Heart right ventricle (tissue), 16 donors: ENCODE data around the gene GALNT14. TPM values are rescaled to one million over a fixed set of nuclear protein-coding genes. Genes with fewer than 3 reads are reported as not detected.
"Not testable (repeated sequence)": the region's sequence is repeated elsewhere in the genome, so short reads cannot be mapped to it uniquely, and the experiment has no call there.

ENCODE experiments used
- ATAC-seq, 8 donors: fragments of 200-7000 bp; cut with Tn5 transposase; one replicate each; pipeline ENCODE4 v1.9.1; 2020; ENCODE audit warnings: mild to moderate bottlenecking in 8 of 8, moderate library complexity in 8 of 8, moderate number of reproducible peaks in 1 of 8
- DNase-seq, 2 donors: peaks; one replicate each; pipeline ENCODE4 v3.0.0-alpha.2; 2020
- H3K27ac ChIP-seq, 10 donors: fragments of 200-600 bp; sonication (generic) in 2 of 10; one replicate each; pipeline versions ENCODE4 v1.5.0 to v1.8.0; 2020 to 2022; ENCODE audit warnings: mild to moderate bottlenecking in 3 of 10
- H3K27me3 ChIP-seq, 7 donors: fragments of 200-600 bp; one replicate each; pipeline ENCODE4 v1.8.0; 2021 to 2022; ENCODE audit warnings: mild to moderate bottlenecking in 2 of 7
- H3K36me3 ChIP-seq, 9 donors: fragments of 200-600 bp; sonication (generic) in 1 of 9; one replicate each; pipeline versions ENCODE4 v1.5.0 to v1.8.0; 2020 to 2022; ENCODE audit warnings: mild to moderate bottlenecking in 2 of 9
- H3K4me1 ChIP-seq, 9 donors: fragments of 200-600 bp; sonication (generic) in 1 of 9; one replicate each; pipeline versions ENCODE4 v1.5.0 to v1.8.0; 2020 to 2022; ENCODE audit warnings: mild to moderate bottlenecking in 4 of 9
- H3K4me3 ChIP-seq, 10 donors: fragments of 200-600 bp; sonication (generic) in 2 of 10; one replicate each; pipeline versions ENCODE4 v1.5.0 to v1.8.0; 2020 to 2022; ENCODE audit warnings: mild to moderate bottlenecking in 7 of 10, moderate library complexity in 2 of 10
- H3K9me3 ChIP-seq, 11 donors: fragments of 200-600 bp in 10 of 11; sonication (generic) in 2 of 11; one replicate each; pipeline versions ENCODE4 v1.5.0 to v1.8.0; 2013 to 2022; ENCODE audit warnings: mild to moderate bottlenecking in 2 of 11, control low read depth in 1 of 11, moderate library complexity in 1 of 11
- CTCF ChIP-seq, 9 donors: fragments of 200-600 bp; sonication (generic) in 2 of 9; IDR thresholded peaks; one replicate each; pipeline versions ENCODE4 v1.5.0 to v1.8.0; 2021 to 2022; ENCODE audit warnings: antibody characterized with exemption in 9 of 9, mild to moderate bottlenecking in 5 of 9, moderate library complexity in 1 of 9
- WGBS, 2 donors: extraction: QIAGEN DNeasy Blood & Tissue Kit; methylation state at CpG; one replicate each; pipeline ENCODE4 v1.1.7; 2013; ENCODE audit warnings: inconsistent platforms in 1 of 2; 5-methylcytosine and 5-hydroxymethylcytosine counted together
- intact Hi-C, 10 donors: fragments of 100-400 bp; cut with DNase I; formaldehyde crosslinking; loops; one replicate each; pipeline versions ENCODE4 v1.11.1 to v1.14.2; 2022
- polyA plus RNA-seq, 2 donors: library from polyadenylated mRNA; stranded (reverse); fragments of 200-250 nt; gene quantifications; one replicate each; pipeline ENCODE4 v1.2.3, GENCODE V29; 2013
- total RNA-seq, 10 donors: library from RNA; stranded (reverse); fragmentation: NEBNext Ultra II Directional in 3 of 10; extraction: Animal tissue kit (Norgen Biotek cat#: 25700) in 3 of 10; gene quantifications; one replicate each; pipeline versions ENCODE4 v1.2.1 to v1.2.4, GENCODE V29; 2021 to 2023
- donor health status: Arrhythmogenic right ventricular cardiomyopathy.
- donor health status: ischemic (EF 13 %, LVEDD 7.1; RV severe dilation, severe dysfunction).
- donor health status: healthy with polysubstance abuse.
- donor health status: DM: no; HTN: yes; CAD: no.
- donor health status: DM: no; HTN: no; CAD: no.
- donor health status: ischemic (EF 25% LVEDD 6.9; RV normal size, moderate dysfunction).
- donor health status: ischemic (EF 25% LVEDD 5.7; RV mildly dilated, moderate dysfunction).
- donor health status: healthy.
- donor health status: DM: yes; HTN: yes; CAD: no.
- donor health status: Ischemic cardiomyopathy.
- donor health status: ischemic (EF 35%, LVEDD 5.7; RV mildly dilated, moderate dysfunction).
- donor health status: nonischemic (EF 11% LVEDD 7.7; RV severe dilation, severe dysfunction).
- donor health status: DM: yes; HTN: yes; CAD: no.
- donor health status: PGD.
- donor health status: ischemic (EF 29% LVEDD 5.4; RV normal size, mild dysfunction).
- donor health status: nonischemic (EF 23%, LVEDD 6.1; RV moderate dilation, normal function).

The GALNT14 gene
- total and polyA plus RNA-seq, 12 donors: 0.17 to 1.4 (median 0.63) TPM; not detected in 2

GRCh38 chr2:30912056-30912455 lies 226.2 kb downstream of the GALNT14 start:
- Histone ChIP-seq H3K27me3 (no peaks in the 10 kb centered on the region), H3K27ac (no peak overlapping the region), H3K4me3 (no peak overlapping the region), H3K36me3 (no peaks in the 10 kb centered on the region), H3K4me1 (peaks cover 0 to 2% (median 0%) of the 10 kb centered on the region in 9 donors), H3K9me3 (no peaks in the 10 kb centered on the region)
- DNase-seq (no peak), ATAC-seq (no peak)
- intact Hi-C loops: no loop called here
- WGBS, 2 donors: 90 to 91% methylated on average over 5 of the region's 5 CpGs
- no peak for TF ChIP-seq CTCF (IDR thresholded peaks at IDR 0.05)

- Histone ChIP-seq H3K4me1 (peaks cover 0 to 2% (median 0%) of the 10 kb centered on the region in 9 donors), H3K27ac (no peak overlapping the region), H3K9me3 (no peaks in the 10 kb centered on the region), H3K27me3 (no peaks in the 10 kb centered on the region), H3K36me3 (no peaks in the 10 kb centered on the region), H3K4me3 (no peak overlapping the region)
- ATAC-seq (no peak), DNase-seq (no peak)
- WGBS, 2 donors: 83 to 86% methylated on average over 9 of the region's 9 CpGs
- TF ChIP-seq CTCF (IDR thresholded peaks at IDR 0.05): no peak
- intact Hi-C loops: no loop called here
Measured at GRCh38 chr2:30911327-30911726, 226.9 kb downstream of the GALNT14 start.

GRCh38 chr2:30910686-30911085 lies 227.6 kb downstream of the GALNT14 start:
- intact Hi-C loops: no loop called here
- Histone ChIP-seq H3K27me3 (no peaks in the 10 kb centered on the region), H3K9me3 (no peaks in the 10 kb centered on the region), H3K4me3 (no peak overlapping the region), H3K4me1 (peaks cover 0 to 2% (median 0%) of the 10 kb centered on the region in 9 donors), H3K27ac (no peak overlapping the region), H3K36me3 (no peaks in the 10 kb centered on the region)
- WGBS, 2 donors: 92 to 95% methylated on average over 7 of the region's 7 CpGs
- no peak for DNase-seq
- TF ChIP-seq CTCF (IDR thresholded peaks at IDR 0.05): no peak
- ATAC-seq: no peak

- WGBS, 2 donors: 73 to 76% methylated on average over 12 to 14 of the region's 14 CpGs
- H3K4me3 ChIP-seq, H3K9me3 ChIP-seq, H3K36me3 ChIP-seq, H3K27me3 ChIP-seq, H3K27ac ChIP-seq, DNase-seq, H3K4me1 ChIP-seq, intact Hi-C loops, ATAC-seq: not testable (repeated sequence)
Measured at GRCh38 chr2:30904437-30904836, 233.8 kb downstream of the GALNT14 start.

- Histone ChIP-seq H3K4me1 (no peaks in the 10 kb centered on the region), H3K4me3 (no peak overlapping the region), H3K27me3 (peaks cover 0 to 3% (median 0%) of the 10 kb centered on the region in 7 donors), H3K9me3 (peaks cover 0 to 3% (median 0%) of the 10 kb centered on the region in 11 donors), H3K36me3 (no peaks in the 10 kb centered on the region), H3K27ac (no peak overlapping the region)
- DNase-seq: no peak
- 94 to 95% methylated on average over 5 of the region's 5 CpGs for WGBS, 2 donors
- no peak for ATAC-seq
- intact Hi-C loops: no loop called here
- TF ChIP-seq CTCF (IDR thresholded peaks at IDR 0.05): no peak
Measured at GRCh38 chr2:30903326-30903725, 234.9 kb downstream of the GALNT14 start.
